ENCODE data around the gene TRAF5.
A peak's percentile ranks its signal among the peaks of the same experiment; 100 is the strongest.
"Not testable (repeated sequence)": the region's sequence is repeated elsewhere in the genome, so short reads cannot be mapped to it uniquely, and the experiment has no call there.

Gene TRAF5

GRCh38 chr1:211378844-211379243, 52.2 kb downstream of the TRAF5 start:
- DNase-seq (ENCODE audit: low read depth in 2 of 2), result no peak

- DNase-seq (ENCODE audit: low read depth in 2 of 2), result no peak
These were observed 52.8 kb downstream of the TRAF5 start for GRCh38 chr1:211379446-211379845.

GRCh38 chr1:211381481-211382181, 55.0 kb downstream of the TRAF5 start:
- DNase-seq (ENCODE audit: low read depth in 2 of 2), result no peak

- no peak for DNase-seq (ENCODE audit: low read depth in 2 of 2)
These were observed 55.6 kb downstream of the TRAF5 start for GRCh38 chr1:211382182-211382713.

GRCh38 chr1:211382714-211383480, 56.3 kb downstream of the TRAF5 start:
- DNase-seq (ENCODE audit: low read depth in 2 of 2), result peak; percentile 63 to 66

- no peak for DNase-seq (ENCODE audit: low read depth in 2 of 2)
These were observed 57.9 kb downstream of the TRAF5 start for GRCh38 chr1:211384524-211384923.

GRCh38 chr1:211386921-211387320, 60.3 kb downstream of the TRAF5 start:
- no peak for DNase-seq (ENCODE audit: low read depth in 2 of 2)

GRCh38 chr1:211390829-211391228, 64.2 kb downstream of the TRAF5 start:
- DNase-seq (ENCODE audit: low read depth in 2 of 2), result not testable (repeated sequence)

- no peak for DNase-seq (ENCODE audit: low read depth in 2 of 2)
These were observed 66.6 kb downstream of the TRAF5 start for GRCh38 chr1:211393203-211393602.

GRCh38 chr1:211398266-211398930, 71.8 kb downstream of the TRAF5 start:
- not testable (repeated sequence) for DNase-seq (ENCODE audit: low read depth in 2 of 2)

- not testable (repeated sequence) for DNase-seq (ENCODE audit: low read depth in 2 of 2)
These were observed 73.3 kb downstream of the TRAF5 start for GRCh38 chr1:211399851-211400393.

GRCh38 chr1:211401751-211402150, 75.1 kb downstream of the TRAF5 start:
- not testable (repeated sequence) for DNase-seq (ENCODE audit: low read depth in 2 of 2)

- DNase-seq (ENCODE audit: low read depth in 2 of 2), result not testable (repeated sequence)
These were observed 79.5 kb downstream of the TRAF5 start for GRCh38 chr1:211406086-211406485.

- DNase-seq (ENCODE audit: low read depth in 2 of 2), result not testable (repeated sequence)
These were observed 81.1 kb downstream of the TRAF5 start for GRCh38 chr1:211407749-211408148.

- no peak for DNase-seq (ENCODE audit: low read depth in 2 of 2)
These were observed 85.0 kb downstream of the TRAF5 start for GRCh38 chr1:211411639-211412038.

- DNase-seq (ENCODE audit: low read depth in 2 of 2), result no peak
These were observed 89.1 kb downstream of the TRAF5 start for GRCh38 chr1:211415700-211416099.

GRCh38 chr1:211416246-211416627, 89.6 kb downstream of the TRAF5 start:
- DNase-seq (ENCODE audit: low read depth in 2 of 2), result peak in 1 of 2 donors; percentile 2

- DNase-seq (ENCODE audit: low read depth in 2 of 2), result peak in 1 of 2 donors; percentile 8
These were observed 90.1 kb downstream of the TRAF5 start for GRCh38 chr1:211416628-211417323.

- no peak for DNase-seq (ENCODE audit: low read depth in 2 of 2)
These were observed 93.8 kb downstream of the TRAF5 start for GRCh38 chr1:211420389-211420788.

GRCh38 chr1:211420845-211421454, 94.3 kb downstream of the TRAF5 start:
- no peak for DNase-seq (ENCODE audit: low read depth in 2 of 2)

GRCh38 chr1:211424018-211424417, 97.4 kb downstream of the TRAF5 start:
- no peak for DNase-seq (ENCODE audit: low read depth in 2 of 2)
